ENCODE measurements around the gene MBTPS1.

MBTPS1 gene

GRCh38 chr16:84007965-84008364 is 108.8 kb downstream of the MBTPS1 start:
- no peak for DNase-seq (ENCODE audit: low read depth in 3 of 3, low spot score in 1 of 3)

GRCh38 chr16:84007520-84007919 is 109.2 kb downstream of the MBTPS1 start:
- no peak for DNase-seq (ENCODE audit: low read depth in 3 of 3, low spot score in 1 of 3)

GRCh38 chr16:84005391-84005790 is 111.4 kb downstream of the MBTPS1 start:
- no peak for DNase-seq (ENCODE audit: low read depth in 3 of 3, low spot score in 1 of 3)

- DNase-seq (ENCODE audit: low read depth in 3 of 3, low spot score in 1 of 3): no peak
These were observed 112.3 kb downstream of the MBTPS1 start for GRCh38 chr16:84004442-84004841.
